ENCODE measurements around the gene ZNF148. TPM values are rescaled to one million over a fixed set of nuclear protein-coding genes. Genes with fewer than 3 reads are reported as not detected.

The ZNF148 gene
- total RNA-seq, 1 donor = 40.1 TPM

DNA sequence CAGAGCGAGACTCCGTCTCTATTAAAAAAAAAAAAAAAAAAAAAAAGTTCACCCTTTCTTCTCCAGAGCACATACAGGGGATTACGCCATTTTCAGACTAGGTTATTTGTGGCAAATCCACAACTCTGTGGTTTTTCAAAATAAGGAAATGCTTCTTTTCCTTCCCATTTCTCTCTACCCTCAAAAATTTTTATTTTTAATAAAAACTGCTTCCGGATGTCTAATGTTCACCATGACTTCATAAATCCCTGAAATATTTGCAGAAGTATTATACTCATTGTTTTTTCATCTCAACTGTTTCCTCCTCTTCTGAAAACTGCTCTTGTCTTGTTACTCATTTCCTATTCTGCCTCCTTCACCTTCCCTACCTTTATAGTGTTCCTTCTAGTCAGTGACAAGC, 117.6 kb downstream of the ZNF148 start:
- no peak for TF ChIP-seq CTCF (IDR thresholded peaks at IDR 0.05; ENCODE audit: insufficient read depth, low read length)
- no peak for DNase-seq (ENCODE audit: low read depth)
- no peak overlapping the region for H3K4me3 ChIP-seq (ENCODE audit: low read depth, low read length)

DNA sequence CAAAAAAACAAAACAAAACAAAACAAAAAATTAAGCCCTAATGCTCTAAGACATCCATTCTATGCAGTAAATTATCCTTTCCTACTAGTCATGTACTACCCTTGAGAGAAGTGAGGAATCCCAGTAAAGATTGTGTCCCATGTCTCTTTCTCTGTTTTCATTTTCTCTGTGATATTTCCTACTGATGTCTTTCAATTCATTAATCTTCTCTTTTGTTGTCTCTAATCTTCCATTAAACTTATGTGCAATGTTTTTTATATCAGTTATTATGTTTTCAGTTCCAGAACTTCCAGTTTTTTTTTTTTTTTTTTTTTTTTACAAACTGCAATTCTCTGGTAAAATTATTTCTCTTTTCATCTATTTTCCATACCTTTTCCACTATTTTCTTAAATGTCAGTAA, 118.5 kb downstream of the ZNF148 start:
- no peak overlapping the region for H3K4me3 ChIP-seq (ENCODE audit: low read depth, low read length)
- DNase-seq (ENCODE audit: low read depth) = no peak
- TF ChIP-seq CTCF (IDR thresholded peaks at IDR 0.05; ENCODE audit: insufficient read depth, low read length) = no peak

- no peak for DNase-seq (ENCODE audit: low read depth)
- no peak for TF ChIP-seq CTCF (IDR thresholded peaks at IDR 0.05; ENCODE audit: insufficient read depth, low read length)
- no peak overlapping the region for H3K4me3 ChIP-seq (ENCODE audit: low read depth, low read length)
These were observed 124.2 kb downstream of the ZNF148 start for GRCh38 chr3:125250973-125251372.

GRCh38 chr3:125246237-125246636, 128.9 kb downstream of the ZNF148 start:
- no peak overlapping the region for H3K4me3 ChIP-seq (ENCODE audit: low read depth, low read length)
- no peak for TF ChIP-seq CTCF (IDR thresholded peaks at IDR 0.05; ENCODE audit: insufficient read depth, low read length)
- DNase-seq (ENCODE audit: low read depth) = no peak

DNA sequence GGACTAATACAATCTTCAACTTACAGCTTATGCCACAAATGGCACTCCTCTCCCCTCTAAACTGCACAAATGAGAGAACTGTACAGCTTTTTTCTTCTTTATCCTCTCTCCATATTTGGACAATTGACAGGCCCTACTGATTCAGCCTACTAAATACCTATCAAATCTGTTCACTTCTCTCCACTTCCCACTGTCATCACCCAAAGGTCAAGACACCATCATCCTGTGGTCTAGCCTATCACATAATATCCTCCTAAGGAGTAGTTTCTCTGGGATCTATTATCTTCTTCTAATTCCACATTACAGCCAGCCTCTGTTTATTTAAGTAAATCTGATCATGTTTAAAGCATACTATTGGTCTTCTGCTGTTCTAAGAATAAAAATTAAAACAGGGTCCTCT, 129.6 kb downstream of the ZNF148 start:
- no peak for TF ChIP-seq CTCF (IDR thresholded peaks at IDR 0.05; ENCODE audit: insufficient read depth, low read length)
- H3K4me3 ChIP-seq (ENCODE audit: low read depth, low read length) = no peak overlapping the region
- no peak for DNase-seq (ENCODE audit: low read depth)

DNA sequence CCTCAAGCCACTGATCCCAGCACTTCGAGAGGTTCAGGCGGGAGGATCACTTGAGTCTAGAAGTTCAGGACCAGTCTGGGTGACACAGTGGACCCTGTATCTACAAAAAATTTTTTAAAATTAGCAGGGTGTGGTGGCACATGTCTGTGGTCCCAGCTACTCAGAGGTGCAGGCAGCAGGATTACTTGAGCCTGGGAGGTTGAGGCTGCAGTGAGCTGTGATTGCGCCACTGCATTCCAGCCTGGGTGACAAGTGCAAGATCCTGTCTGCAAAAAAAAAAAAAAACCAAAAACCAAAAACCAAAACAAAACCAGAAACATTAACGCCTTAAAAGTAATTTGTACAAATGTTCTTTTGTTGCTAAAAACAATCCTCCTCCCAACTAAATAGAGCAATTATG, 134.6 kb downstream of the ZNF148 start:
- DNase-seq (ENCODE audit: low read depth) = peak; percentile 30
- no peak overlapping the region for H3K4me3 ChIP-seq (ENCODE audit: low read depth, low read length)
- no peak for TF ChIP-seq CTCF (IDR thresholded peaks at IDR 0.05; ENCODE audit: insufficient read depth, low read length)

DNA sequence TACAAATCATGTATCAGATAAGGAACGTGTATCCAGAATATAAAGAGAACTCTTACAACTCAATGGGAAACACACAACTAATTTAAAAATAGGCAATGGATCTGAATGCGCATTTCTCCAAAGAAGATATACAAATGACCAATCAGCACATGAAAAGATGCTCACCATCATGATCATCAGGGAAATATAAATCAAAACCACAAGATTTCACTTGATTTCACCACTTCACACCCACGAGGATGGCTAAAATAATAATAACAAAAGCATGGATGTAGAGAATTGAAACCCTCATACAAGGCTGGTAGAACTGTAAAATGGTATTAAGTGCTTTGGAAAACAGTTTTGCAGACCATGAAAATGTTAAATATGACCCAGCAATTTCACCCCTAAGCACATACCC, 135.9 kb downstream of the ZNF148 start:
- H3K4me3 ChIP-seq (ENCODE audit: low read depth, low read length) = no peak overlapping the region
- TF ChIP-seq CTCF (IDR thresholded peaks at IDR 0.05; ENCODE audit: insufficient read depth, low read length) = no peak
- DNase-seq (ENCODE audit: low read depth) = no peak

Data from fibroblast of the aortic adventitia (primary cell).